ENCODE results near the gene RASD2.

- no peak for TF ChIP-seq POLR2A (IDR thresholded peaks at IDR 0.05)
- TF ChIP-seq, protein P1, sequence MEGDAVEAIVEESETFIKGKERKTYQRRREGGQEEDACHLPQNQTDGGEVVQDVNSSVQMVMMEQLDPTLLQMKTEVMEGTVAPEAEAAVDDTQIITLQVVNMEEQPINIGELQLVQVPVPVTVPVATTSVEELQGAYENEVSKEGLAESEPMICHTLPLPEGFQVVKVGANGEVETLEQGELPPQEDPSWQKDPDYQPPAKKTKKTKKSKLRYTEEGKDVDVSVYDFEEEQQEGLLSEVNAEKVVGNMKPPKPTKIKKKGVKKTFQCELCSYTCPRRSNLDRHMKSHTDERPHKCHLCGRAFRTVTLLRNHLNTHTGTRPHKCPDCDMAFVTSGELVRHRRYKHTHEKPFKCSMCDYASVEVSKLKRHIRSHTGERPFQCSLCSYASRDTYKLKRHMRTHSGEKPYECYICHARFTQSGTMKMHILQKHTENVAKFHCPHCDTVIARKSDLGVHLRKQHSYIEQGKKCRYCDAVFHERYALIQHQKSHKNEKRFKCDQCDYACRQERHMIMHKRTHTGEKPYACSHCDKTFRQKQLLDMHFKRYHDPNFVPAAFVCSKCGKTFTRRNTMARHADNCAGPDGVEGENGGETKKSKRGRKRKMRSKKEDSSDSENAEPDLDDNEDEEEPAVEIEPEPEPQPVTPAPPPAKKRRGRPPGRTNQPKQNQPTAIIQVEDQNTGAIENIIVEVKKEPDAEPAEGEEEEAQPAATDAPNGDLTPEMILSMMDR (IDR thresholded peaks at IDR 0.05), result no peak
Observed at GRCh38 chr22:35517769-35518530, 22.7 kb upstream of the RASD2 start.

All from Peyer's patch (tissue), 4 donors.